Measurements from ENCODE around the gene ZNF845.
"Not testable (repeated sequence)": the region's sequence is repeated elsewhere in the genome, so short reads cannot be mapped to it uniquely, and the experiment has no call there.

Gene ZNF845

GRCh38 chr19:53388904-53389303, 55.4 kb downstream of the ZNF845 start:
- H3K4me3 ChIP-seq (ENCODE audit: low read depth, low read length) = no peak overlapping the region
- no peaks in the 10 kb centered on the region for H3K27me3 ChIP-seq (ENCODE audit: control insufficient read depth, insufficient read depth, low read length)
- H3K4me1 ChIP-seq (ENCODE audit: control insufficient read depth, insufficient read depth, low read length) = peaks cover 2% of the 10 kb centered on the region
- H3K36me3 ChIP-seq (ENCODE audit: control insufficient read depth, insufficient read depth, low read length) = peaks cover 6% of the 10 kb centered on the region
- no peak overlapping the region for H3K9ac ChIP-seq (ENCODE audit: low read depth, low read length)
- no peaks in the 10 kb centered on the region for H3K9me3 ChIP-seq (ENCODE audit: control insufficient read depth, insufficient read depth, low read length)

GRCh38 chr19:53389571-53389970, 56.0 kb downstream of the ZNF845 start:
- peaks cover 6% of the 10 kb centered on the region for H3K36me3 ChIP-seq (ENCODE audit: control insufficient read depth, insufficient read depth, low read length)
- peaks cover 2% of the 10 kb centered on the region for H3K4me1 ChIP-seq (ENCODE audit: control insufficient read depth, insufficient read depth, low read length)
- no peaks in the 10 kb centered on the region for H3K9me3 ChIP-seq (ENCODE audit: control insufficient read depth, insufficient read depth, low read length)
- H3K4me3 ChIP-seq (ENCODE audit: low read depth, low read length) = peak overlapping the region; percentile 55
- no peak overlapping the region for H3K9ac ChIP-seq (ENCODE audit: low read depth, low read length)
- H3K27me3 ChIP-seq (ENCODE audit: control insufficient read depth, insufficient read depth, low read length) = no peaks in the 10 kb centered on the region

- H3K9ac ChIP-seq (ENCODE audit: low read depth, low read length) = no peak overlapping the region
- no peaks in the 10 kb centered on the region for H3K9me3 ChIP-seq (ENCODE audit: control insufficient read depth, insufficient read depth, low read length)
- H3K4me3 ChIP-seq (ENCODE audit: low read depth, low read length) = peak overlapping the region; percentile 55
Observed at GRCh38 chr19:53389978-53390377, 56.4 kb downstream of the ZNF845 start.

GRCh38 chr19:53394522-53394973, 61.0 kb downstream of the ZNF845 start:
- H3K27me3 ChIP-seq (ENCODE audit: control insufficient read depth, insufficient read depth, low read length) = no peaks in the 10 kb centered on the region
- peak overlapping the region; percentile 4 for H3K9ac ChIP-seq (ENCODE audit: low read depth, low read length)
- peaks cover 4% of the 10 kb centered on the region for H3K36me3 ChIP-seq (ENCODE audit: control insufficient read depth, insufficient read depth, low read length)
- no peaks in the 10 kb centered on the region for H3K9me3 ChIP-seq (ENCODE audit: control insufficient read depth, insufficient read depth, low read length)
- H3K4me3 ChIP-seq (ENCODE audit: low read depth, low read length) = peak overlapping the region; percentile 91
- H3K4me1 ChIP-seq (ENCODE audit: control insufficient read depth, insufficient read depth, low read length) = peaks cover 2% of the 10 kb centered on the region

More at GRCh38 chr19:53389978-53390377, 56.4 kb downstream of the ZNF845 start:
- peaks cover 2% of the 10 kb centered on the region for H3K4me1 ChIP-seq (ENCODE audit: control insufficient read depth, insufficient read depth, low read length)
- peaks cover 6% of the 10 kb centered on the region for H3K36me3 ChIP-seq (ENCODE audit: control insufficient read depth, insufficient read depth, low read length)
- no peaks in the 10 kb centered on the region for H3K27me3 ChIP-seq (ENCODE audit: control insufficient read depth, insufficient read depth, low read length)

- no peaks in the 10 kb centered on the region for H3K9me3 ChIP-seq (ENCODE audit: control insufficient read depth, insufficient read depth, low read length)
- H3K4me3 ChIP-seq (ENCODE audit: low read depth, low read length) = peak within 1 kb of the TSS; percentile 91
- peak within 1 kb of the TSS; percentile 4 for H3K9ac ChIP-seq (ENCODE audit: low read depth, low read length)
- peaks cover 4% of the 10 kb centered on the region for H3K36me3 ChIP-seq (ENCODE audit: control insufficient read depth, insufficient read depth, low read length)
- H3K27me3 ChIP-seq (ENCODE audit: control insufficient read depth, insufficient read depth, low read length) = no peaks in the 10 kb centered on the region
- peaks cover 2% of the 10 kb centered on the region for H3K4me1 ChIP-seq (ENCODE audit: control insufficient read depth, insufficient read depth, low read length)
Observed at GRCh38 chr19:53394974-53395839, 61.7 kb downstream of the ZNF845 start, which contains the start of gene ZNF765. Gene ZNF765, plus strand, starts transcription at chr19:53395149. Its CDS starts 2,867 bp downstream, at chr19:53398016.

- not testable (repeated sequence) for H3K27me3 ChIP-seq (ENCODE audit: control insufficient read depth, insufficient read depth, low read length); H3K4me1 ChIP-seq (ENCODE audit: control insufficient read depth, insufficient read depth, low read length); H3K9ac ChIP-seq (ENCODE audit: low read depth, low read length); H3K36me3 ChIP-seq (ENCODE audit: control insufficient read depth, insufficient read depth, low read length); H3K9me3 ChIP-seq (ENCODE audit: control insufficient read depth, insufficient read depth, low read length)
- peak overlapping the region; percentile 91 for H3K4me3 ChIP-seq (ENCODE audit: low read depth, low read length)
Observed at GRCh38 chr19:53395840-53396524, 62.4 kb downstream of the ZNF845 start.

GRCh38 chr19:53396525-53396868, 62.9 kb downstream of the ZNF845 start:
- Histone ChIP-seq H3K36me3 (ENCODE audit: control insufficient read depth, insufficient read depth, low read length) (peaks cover 8% of the 10 kb centered on the region), H3K9ac (ENCODE audit: low read depth, low read length) (no peak overlapping the region), H3K4me1 (ENCODE audit: control insufficient read depth, insufficient read depth, low read length) (no peaks in the 10 kb centered on the region), H3K4me3 (ENCODE audit: low read depth, low read length) (peak overlapping the region; percentile 91), H3K27me3 (ENCODE audit: control insufficient read depth, insufficient read depth, low read length) (no peaks in the 10 kb centered on the region), H3K9me3 (ENCODE audit: control insufficient read depth, insufficient read depth, low read length) (no peaks in the 10 kb centered on the region)

- not testable (repeated sequence) for H3K9me3 ChIP-seq (ENCODE audit: control insufficient read depth, insufficient read depth, low read length); H3K27me3 ChIP-seq (ENCODE audit: control insufficient read depth, insufficient read depth, low read length); H3K9ac ChIP-seq (ENCODE audit: low read depth, low read length); H3K4me1 ChIP-seq (ENCODE audit: control insufficient read depth, insufficient read depth, low read length); H3K36me3 ChIP-seq (ENCODE audit: control insufficient read depth, insufficient read depth, low read length); H3K4me3 ChIP-seq (ENCODE audit: low read depth, low read length)
Observed at GRCh38 chr19:53397918-53398317, 64.4 kb downstream of the ZNF845 start.

All from iPS-15b (cell line).